A673 (cell line): ENCODE results near the gene CASZ1. TPM values are rescaled to one million over a fixed set of nuclear protein-coding genes. Genes with fewer than 3 reads are reported as not detected.

Source experiments
- BruUV-seq: library from RNA; stranded (reverse); fragments of 400-500 nt; replicated peaks from 2 replicates; lab custom pipeline; 2021; lab: Mats Ljungman, UMichigan
- CTCF ChIA-PET: fragments of 300-600 bp; sonication (Branson Sonifier 250); formaldehyde crosslinking; loops from one replicate; lab custom pipeline; 2022; ENCODE audit warnings: antibody characterized with exemption; lab: Charles Lee
- POLR2A ChIA-PET: fragments of 300-600 bp; sonication (Branson Sonifier 250); formaldehyde crosslinking; loops from one replicate; lab custom pipeline; 2022; ENCODE audit warnings: antibody characterized with exemption; ENCODE audit not compliant: low non-redundant PET; lab: Charles Lee
- DNase-seq: peaks from one replicate; pipeline ENCODE4 v3.0.0-alpha.2; 2015; ENCODE audit warnings: low spot score
- H3K27ac ChIP-seq: fragments of 200-600 bp; sonication (generic); 2 replicates; pipeline ENCODE4 v1.5.1; 2016; ENCODE audit warnings: mixed run types, low read depth, mild to moderate bottlenecking, mixed read lengths, antibody characterized with exemption, low read length; ENCODE audit not compliant: poor library complexity, severe bottlenecking
- H3K27me3 ChIP-seq: fragments of 200-600 bp; sonication (generic); replicated peaks from 2 replicates; pipeline ENCODE4 v1.6.1; 2017; ENCODE audit warnings: mixed run types, low read depth, mild to moderate bottlenecking, mixed read lengths, antibody characterized with exemption, low read length; ENCODE audit not compliant: insufficient read depth, poor library complexity
- H3K36me3 ChIP-seq: fragments of 200-600 bp; sonication (generic); 2 replicates; pipeline ENCODE4 v1.6.1; 2016; ENCODE audit warnings: mixed run types, mild to moderate bottlenecking, mixed read lengths, antibody characterized with exemption, low read length; ENCODE audit not compliant: insufficient read depth, poor library complexity, severe bottlenecking
- H3K4me1 ChIP-seq: fragments of 200-600 bp; sonication (generic); 2 replicates; pipeline ENCODE4 v1.6.1; 2017; ENCODE audit warnings: mixed run types, mild to moderate bottlenecking, mixed read lengths, antibody characterized with exemption, low read length; ENCODE audit not compliant: insufficient read depth, poor library complexity, severe bottlenecking
- H3K4me3 ChIP-seq: fragments of 200-600 bp; sonication (generic); 2 replicates; pipeline ENCODE4 v1.5.1; 2016; ENCODE audit warnings: low read depth, mixed run types, mild to moderate bottlenecking, mixed read lengths, low read length; ENCODE audit not compliant: poor library complexity, severe bottlenecking
- H3K9me3 ChIP-seq: fragments of 200-600 bp; sonication (generic); 2 replicates; pipeline ENCODE4 v1.6.1; 2016; ENCODE audit warnings: mixed run types, low read depth, mild to moderate bottlenecking, mixed read lengths, antibody characterized with exemption, low read length; ENCODE audit not compliant: poor library complexity, severe bottlenecking
- CTCF ChIP-seq: fragments of 300-800, 200-600 bp; sonication (generic); conservative IDR thresholded peaks from 2 replicates; pipeline ENCODE4 v1.5.1; 2017; ENCODE audit warnings: low read depth, mild to moderate bottlenecking, antibody characterized with exemption, low read length, moderate library complexity, mixed read lengths
- EZH2 ChIP-seq: fragments of 200-600 bp; sonication (generic); IDR thresholded peaks from 2 replicates; pipeline ENCODE4 v1.6.1; 2017; ENCODE audit warnings: borderline replicate concordance, low read depth, mild to moderate bottlenecking, mixed read lengths, antibody characterized with exemption, low read length; ENCODE audit not compliant: poor library complexity, severe bottlenecking
- intact Hi-C: fragments of 100-400 bp; cut with micrococcal nuclease; formaldehyde crosslinking; loops from one replicate; pipeline ENCODE4 v1.10.0; 2022; ENCODE audit not compliant: unreplicated experiment
- total RNA-seq: library from RNA; stranded (reverse); gene quantifications from 2 replicates; pipeline ENCODE4 v1.2.3, GENCODE V29; 2021

Gene CASZ1
- total RNA-seq, 1 experiment from 2014 or later = 1.9 TPM

GRCh38 chr1:10789803-10790702 is 6.4 kb downstream of the CASZ1 start:
- intact Hi-C loops = no loop called here
- no peak for TF ChIP-seq EZH2
- no peak for TF ChIP-seq CTCF
- ChIA-PET POLR2A (no interaction called here), CTCF (no interaction called here)
- H3K36me3 ChIP-seq = no peaks in the 10 kb centered on the region
- peaks cover 39% of the 10 kb centered on the region for H3K27me3 ChIP-seq
- H3K9me3 ChIP-seq = no peaks in the 10 kb centered on the region
- peaks cover 29% of the 10 kb centered on the region for H3K4me1 ChIP-seq
- no peak overlapping the region for H3K4me3 ChIP-seq
- no peak for DNase-seq
- H3K27ac ChIP-seq = no peak overlapping the region
- BruUV-seq = no TSS peak

- BruUV-seq = no TSS peak
These were observed 7.2 kb downstream of the CASZ1 start for GRCh38 chr1:10789047-10789791.

More at GRCh38 chr1:10789047-10789791, 7.2 kb downstream of the CASZ1 start:
- POLR2A ChIA-PET = no interaction called here
- Histone ChIP-seq H3K27me3 (peaks cover 33% of the 10 kb centered on the region), H3K27ac (no peak overlapping the region), H3K36me3 (no peaks in the 10 kb centered on the region), H3K4me3 (no peak overlapping the region), H3K4me1 (peaks cover 26% of the 10 kb centered on the region), H3K9me3 (no peaks in the 10 kb centered on the region)
- no peak for DNase-seq
- TF ChIP-seq CTCF (no peak), EZH2 (no peak)
- intact Hi-C loops = no loop called here
- CTCF ChIA-PET = interaction anchor here (1.0 kb wide), 1 partner anchor 276 kb away, joined by 3 read pairs; no protein-coding TSS in a partner anchor
